HG03139 (cell line): Measurements from ENCODE around the gene MAT1A.
"Not testable (repeated sequence)": the region's sequence is repeated elsewhere in the genome, so short reads cannot be mapped to it uniquely, and the experiment has no call there.

Source experiments
- ATAC-seq: cut with Tn5 transposase; IDR thresholded peaks from one replicate; pipeline ENCODE4 v1.9.1; 2021; ENCODE audit not compliant: unreplicated experiment

Gene MAT1A

DNA sequence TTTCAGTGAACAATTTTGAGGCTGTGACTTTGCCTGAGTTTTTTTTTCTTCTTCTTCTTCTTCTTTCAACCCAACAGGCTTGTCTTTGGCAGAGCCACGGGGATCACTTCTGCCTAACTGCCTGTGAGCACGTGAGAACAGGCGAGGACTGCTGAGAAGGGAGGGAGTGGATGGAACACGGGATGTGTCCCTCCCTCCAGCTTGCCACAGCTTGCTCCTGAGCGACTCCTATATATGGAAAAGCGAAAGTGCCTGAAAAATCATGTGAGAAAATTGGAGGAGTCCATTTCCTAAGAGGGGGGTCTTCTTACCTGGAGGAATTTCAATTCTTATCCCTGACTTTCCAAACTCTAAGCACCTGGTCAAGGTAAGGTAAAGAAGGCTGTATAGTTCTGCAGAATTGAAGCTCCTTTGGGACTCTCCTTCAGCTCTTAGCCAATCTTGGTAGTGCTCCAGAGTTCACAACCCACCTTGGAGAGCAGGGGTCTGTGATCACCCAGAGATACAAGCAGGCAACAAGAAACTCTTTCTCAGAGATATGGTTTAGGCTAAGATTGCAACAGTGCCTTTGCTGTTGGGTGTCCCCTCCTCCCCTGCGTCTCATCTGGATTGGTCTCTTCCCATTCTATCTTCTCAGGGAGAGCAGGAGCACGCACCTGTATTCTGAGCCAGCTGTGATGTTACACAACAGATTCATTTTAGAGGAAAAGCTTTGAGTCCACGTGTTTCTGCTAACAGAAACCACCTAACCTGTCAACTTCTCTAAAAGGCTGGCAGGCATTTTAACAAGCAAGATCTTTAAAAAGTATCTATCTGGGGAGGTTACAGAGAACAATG, at the start of gene MAT1A:
TSS of gene MAT1A (minus strand) at position 208 of the 837 bp plus-strand sequence. CDS start 235 bp downstream, outside the sequence.
- ATAC-seq: no peak

- no peak for ATAC-seq
Measured at GRCh38 chr10:80333983-80334382, 44.5 kb upstream of the MAT1A start.

- no peak for ATAC-seq
Measured at GRCh38 chr10:80324891-80325364, 35.5 kb upstream of the MAT1A start.

DNA sequence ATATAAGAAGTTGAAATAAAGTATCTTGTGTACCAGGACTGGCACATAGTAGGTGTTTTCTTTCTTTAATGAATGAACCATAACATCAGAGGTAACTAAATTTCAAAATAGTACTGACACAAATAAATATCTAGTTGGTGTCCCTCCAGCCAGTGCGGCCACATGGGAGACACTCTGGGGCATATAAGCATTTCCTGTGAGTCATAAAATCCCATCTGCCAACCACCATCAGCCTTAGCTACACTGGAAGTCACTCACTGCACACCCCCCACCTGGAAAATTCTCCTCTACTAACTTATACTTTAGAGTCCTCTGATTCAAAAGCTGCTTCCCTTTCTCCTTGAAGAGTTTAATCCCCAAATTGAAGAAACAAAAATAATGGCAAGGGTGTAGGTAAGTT, 34.6 kb upstream of the MAT1A start:
- ATAC-seq: no peak

- no peak for ATAC-seq
Measured at GRCh38 chr10:80323311-80323710, 33.9 kb upstream of the MAT1A start.

GRCh38 chr10:80322711-80323110, 33.3 kb upstream of the MAT1A start:
- no peak for ATAC-seq

- no peak for ATAC-seq
Measured at GRCh38 chr10:80322158-80322557, 32.7 kb upstream of the MAT1A start.

DNA sequence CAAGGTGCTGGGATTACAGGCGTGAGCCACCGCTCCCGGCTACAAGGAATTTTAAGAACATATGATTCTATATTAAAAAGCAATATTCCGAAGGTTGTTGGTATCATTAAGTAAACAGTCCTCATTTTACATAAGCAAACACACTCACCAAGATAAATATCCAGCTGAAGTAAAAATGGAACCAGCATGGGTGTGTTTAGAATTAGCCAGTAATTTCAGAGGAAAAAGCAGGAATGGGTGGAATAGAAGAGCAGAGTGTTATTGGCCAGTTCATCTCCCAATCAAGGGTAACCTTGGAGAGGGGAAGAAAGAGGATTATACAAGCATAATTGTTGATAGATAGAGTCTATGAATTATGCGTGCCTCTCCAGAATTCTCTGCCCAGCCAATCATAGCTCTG, 31.7 kb upstream of the MAT1A start:
- ATAC-seq: no peak

DNA sequence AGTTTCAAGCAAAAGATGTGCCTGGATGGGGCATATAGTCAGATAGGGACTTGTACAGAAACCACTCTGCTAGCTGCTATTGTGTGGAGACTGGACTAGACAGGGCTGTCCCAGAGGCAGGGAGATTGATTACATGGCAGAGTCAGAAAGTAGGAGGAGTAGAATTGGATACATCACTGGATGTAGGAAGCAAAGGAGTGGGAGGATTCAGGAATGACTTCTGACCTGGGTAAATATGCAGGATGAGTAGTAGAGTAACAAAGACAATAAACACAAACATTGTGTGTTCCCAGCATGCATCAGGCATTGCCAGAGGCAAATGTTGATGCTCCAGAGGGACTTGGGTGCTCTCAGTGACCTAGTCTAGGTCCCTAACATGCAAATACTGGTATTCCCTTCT, 30.9 kb upstream of the MAT1A start:
- ATAC-seq: no peak

DNA sequence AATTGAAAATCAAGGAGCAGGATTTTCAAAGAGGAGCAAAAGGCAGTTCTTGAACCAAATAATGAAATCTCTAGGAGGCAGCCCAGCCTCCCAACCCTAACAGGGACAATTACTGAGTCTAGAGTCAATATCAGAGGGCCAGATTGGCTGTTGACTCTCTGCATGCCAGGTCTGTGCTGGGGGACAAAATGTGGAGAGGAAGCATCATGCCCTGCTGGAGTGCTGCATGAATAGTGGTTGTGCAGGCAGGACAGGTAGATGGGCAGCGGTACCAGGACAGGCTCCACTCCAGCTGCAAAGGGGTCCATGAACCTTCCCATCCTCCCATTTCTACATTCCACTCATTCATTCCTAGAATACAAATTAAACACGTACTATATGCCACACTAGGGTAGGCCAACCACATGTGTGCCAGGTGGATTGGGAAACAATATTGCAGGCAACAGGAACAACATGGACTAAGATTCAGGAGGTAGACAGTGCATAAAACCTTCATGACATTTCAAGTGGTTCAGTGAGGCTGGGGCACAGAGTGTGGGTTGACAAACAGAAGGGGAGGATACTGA, 30.4 kb upstream of the MAT1A start:
- no peak for ATAC-seq

DNA sequence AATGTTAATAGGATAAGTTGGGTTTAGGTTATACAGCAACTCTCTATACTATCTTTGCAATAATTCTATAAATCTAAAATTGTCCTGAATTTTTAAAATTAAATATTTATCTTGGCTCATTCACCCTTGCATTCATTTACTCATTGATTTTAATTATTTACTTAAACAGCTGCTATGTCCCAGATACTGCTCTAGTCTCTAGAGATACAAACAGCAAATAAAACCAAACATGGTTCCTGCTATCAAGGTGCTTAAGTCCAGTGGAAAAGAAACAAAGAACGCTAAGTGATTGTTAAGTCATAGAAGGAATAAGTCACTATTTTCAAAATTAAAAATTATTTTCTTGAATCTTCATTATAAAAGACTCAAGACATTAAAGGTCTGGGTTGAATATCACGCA, 29.9 kb upstream of the MAT1A start:
- no peak for ATAC-seq

- no peak for ATAC-seq
Measured at GRCh38 chr10:80318742-80319141, 29.3 kb upstream of the MAT1A start.

- ATAC-seq: no peak
Measured at GRCh38 chr10:80315391-80315790, 25.9 kb upstream of the MAT1A start.

DNA sequence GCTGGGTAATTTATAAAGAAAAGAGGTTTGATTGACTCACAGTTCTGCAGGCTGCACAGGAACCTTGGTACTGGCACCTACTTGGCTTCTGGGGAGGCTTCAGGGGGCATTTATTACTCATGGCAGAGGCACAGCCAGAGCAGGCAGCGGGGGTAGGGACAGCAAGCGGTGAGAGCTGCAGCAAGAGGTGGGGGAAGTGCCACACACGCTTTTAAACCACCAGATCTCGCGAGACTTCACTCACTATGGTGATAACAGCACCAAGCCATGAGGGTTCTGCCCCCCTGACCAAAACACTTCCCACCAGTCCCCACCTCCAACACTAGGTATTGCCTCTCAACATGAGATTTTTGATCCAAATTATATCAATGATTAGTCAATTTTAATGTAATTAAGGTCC, 24.1 kb upstream of the MAT1A start:
- no peak for ATAC-seq

- ATAC-seq: not testable (repeated sequence)
Measured at GRCh38 chr10:80305989-80306388, 16.5 kb upstream of the MAT1A start.

DNA sequence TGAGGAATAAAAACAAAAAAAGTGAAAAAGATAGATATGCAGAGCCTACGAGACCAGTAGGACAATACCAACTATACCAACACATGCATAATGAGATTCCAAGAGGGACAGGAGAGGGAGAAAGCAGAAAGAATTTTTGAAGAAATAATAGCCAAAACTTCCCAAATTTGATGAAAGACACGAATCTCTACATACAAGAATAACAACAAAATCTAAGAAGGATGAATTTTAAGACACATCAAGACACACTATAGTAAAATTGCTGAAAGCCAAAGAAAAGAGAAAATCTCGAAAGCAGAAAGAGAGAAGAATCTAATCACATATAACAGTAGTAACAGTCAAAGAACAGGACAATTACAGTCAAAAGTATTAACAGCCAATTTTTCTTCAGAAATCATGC, 7.5 kb upstream of the MAT1A start:
- ATAC-seq: no peak

- no peak for ATAC-seq
Measured at GRCh38 chr10:80292607-80293239, 3.3 kb upstream of the MAT1A start.

DNA sequence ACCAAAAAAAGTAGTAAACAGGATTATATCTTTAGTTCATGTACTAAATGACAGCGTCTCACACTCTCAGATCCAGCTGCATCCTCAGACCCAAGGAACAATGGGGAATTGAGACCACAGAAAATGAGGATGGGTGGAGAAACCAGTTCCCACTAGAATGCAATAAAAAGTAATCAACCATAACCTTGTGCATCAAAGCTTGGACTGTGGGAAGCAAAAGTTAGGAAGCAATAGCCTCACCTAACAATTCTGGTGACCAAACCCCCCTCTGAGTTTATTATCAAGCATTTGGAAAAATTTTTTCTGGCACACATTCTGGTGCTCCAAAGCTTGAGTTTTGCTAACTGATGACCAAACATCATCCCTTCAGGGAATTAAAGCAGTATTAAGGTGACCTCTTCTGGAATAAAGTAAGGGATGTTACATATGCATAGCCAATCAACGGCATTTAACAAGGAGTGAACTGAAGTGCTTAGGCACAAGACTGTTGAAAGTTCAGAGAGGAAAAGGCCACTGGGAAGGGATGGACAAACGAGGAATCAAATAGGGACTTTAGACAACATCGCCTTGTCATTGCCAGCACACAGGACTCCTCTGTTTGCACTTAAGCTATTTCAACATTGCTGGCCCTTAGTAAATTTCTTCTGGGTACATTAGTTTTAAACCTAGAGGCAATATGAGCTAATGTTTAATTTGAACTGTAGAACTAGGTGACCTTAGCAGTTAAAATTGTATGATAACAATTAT, 1.2 kb upstream of the MAT1A start:
- ATAC-seq: no peak

DNA sequence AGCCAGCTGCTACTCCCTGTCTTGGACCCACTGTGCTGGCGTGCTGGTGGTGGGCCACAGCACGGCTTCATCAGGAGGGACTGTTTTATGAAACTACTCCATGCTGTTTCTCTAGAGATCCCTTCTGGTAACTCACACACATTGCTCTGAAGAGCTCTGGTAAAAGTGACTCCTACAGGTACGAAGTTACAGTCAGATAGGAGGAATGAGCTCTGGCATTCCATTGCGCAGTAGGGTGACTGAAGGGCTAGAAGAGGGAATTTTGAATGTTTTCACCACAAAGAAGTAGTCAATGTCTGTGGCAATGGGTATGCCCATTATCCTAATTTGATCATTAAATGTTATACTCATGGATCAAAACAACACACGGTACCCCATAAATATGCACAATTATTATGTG, 609 bp downstream of the MAT1A start:
- no peak for ATAC-seq

DNA sequence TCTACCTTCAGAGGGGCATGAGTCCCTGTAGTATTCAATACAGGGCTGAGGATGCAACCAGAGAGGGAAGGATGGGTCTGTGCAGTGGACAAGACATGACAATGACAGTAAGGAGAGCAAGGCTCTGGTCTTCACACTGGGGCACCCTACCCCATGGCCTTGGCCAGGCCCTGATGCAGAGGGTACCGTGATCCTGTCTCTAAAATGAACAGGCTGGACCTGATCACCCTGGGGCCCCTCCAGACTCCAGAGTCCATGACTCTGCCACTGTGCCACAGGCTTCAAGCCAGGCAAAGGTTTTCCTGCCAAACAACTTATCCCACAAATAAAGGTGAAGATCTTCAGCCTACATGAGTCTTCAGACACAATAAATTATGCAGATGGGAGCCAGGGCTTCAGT, 4.9 kb downstream of the MAT1A start:
- ATAC-seq: no peak

DNA sequence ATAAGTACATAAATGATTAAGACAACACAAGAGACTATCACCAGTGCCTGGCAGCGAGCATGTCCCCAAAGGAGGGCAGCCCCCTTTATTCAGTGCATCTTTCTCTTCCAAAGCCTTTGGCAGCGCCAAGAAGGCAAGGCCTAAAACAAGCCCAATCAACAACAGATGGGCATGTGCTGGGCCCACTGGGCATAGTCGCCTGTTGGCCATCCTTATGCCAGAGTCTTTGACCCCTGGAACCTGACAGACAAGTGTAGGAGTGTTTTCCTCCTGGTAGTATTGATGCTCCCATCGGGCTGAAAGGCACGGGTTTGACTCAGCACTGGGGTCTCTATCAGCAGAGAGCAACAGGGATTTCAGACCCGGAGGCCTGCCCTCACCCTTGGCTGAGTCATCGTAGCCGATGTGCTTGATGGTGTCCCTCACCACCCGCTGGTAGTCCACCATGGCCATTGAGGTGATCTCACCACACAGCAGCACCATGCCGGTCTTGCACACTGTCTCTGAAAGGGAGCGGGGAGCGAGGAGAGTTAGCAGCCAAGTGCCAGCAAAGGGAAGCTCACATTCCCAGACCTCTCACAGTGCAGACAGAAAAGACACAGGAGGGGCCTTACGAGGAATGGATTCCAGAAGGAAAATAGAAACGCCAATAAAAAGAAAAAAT, 5.8 kb downstream of the MAT1A start:
- ATAC-seq: no peak
